GM18505 (cell line): Measurements from ENCODE around the gene RWDD2A.
A peak's percentile ranks its signal among the peaks of the same experiment; 100 is the strongest.

Source experiments
- ATAC-seq: cut with Tn5 transposase; IDR thresholded peaks from one replicate; pipeline ENCODE4 v1.9.1; 2021; ENCODE audit not compliant: unreplicated experiment
- POLR2A ChIP-seq: IDR thresholded peaks from 4 replicates; pipeline ENCODE4 v1.6.1; 2011; ENCODE audit warnings: borderline replicate concordance; ENCODE audit not compliant: insufficient read depth, insufficient read length; ENCODE audit errors: extremely low read depth

Gene RWDD2A

GRCh38 chr6:83192871-83193746, at the start of gene RWDD2A, which contains the start of gene PGM3:
RWDD2A (plus strand) TSS chr6:83193357; CDS start chr6:83194452, 1,095 bp downstream.
PGM3 (minus strand) TSS chr6:83193265; CDS start chr6:83191012, 2,253 bp downstream.
- peak; percentile 98 for ATAC-seq
- peak; percentile 88 for TF ChIP-seq POLR2A

GRCh38 chr6:83151114-83151513, 42.0 kb upstream of the RWDD2A start:
- ATAC-seq, result no peak
- no peak for TF ChIP-seq POLR2A

GRCh38 chr6:83152913-83153312, 40.2 kb upstream of the RWDD2A start:
- no peak for ATAC-seq

GRCh38 chr6:83153883-83154521, 39.2 kb upstream of the RWDD2A start:
- no peak for ATAC-seq
- no peak for TF ChIP-seq POLR2A

More at GRCh38 chr6:83152913-83153312, 40.2 kb upstream of the RWDD2A start:
- no peak for TF ChIP-seq POLR2A

- ATAC-seq, result no peak
- no peak for TF ChIP-seq POLR2A
Measured at GRCh38 chr6:83155794-83156193, 37.4 kb upstream of the RWDD2A start.

- TF ChIP-seq POLR2A, result no peak
- no peak for ATAC-seq
Measured at GRCh38 chr6:83160167-83160566, 33.0 kb upstream of the RWDD2A start.

GRCh38 chr6:83167726-83168278, 25.4 kb upstream of the RWDD2A start:
- no peak for ATAC-seq
- no peak for TF ChIP-seq POLR2A

- no peak for TF ChIP-seq POLR2A
- ATAC-seq, result no peak
Measured at GRCh38 chr6:83168556-83168955, 24.6 kb upstream of the RWDD2A start.

- no peak for ATAC-seq
- TF ChIP-seq POLR2A, result no peak
Measured at GRCh38 chr6:83169106-83169505, 24.1 kb upstream of the RWDD2A start.

GRCh38 chr6:83169511-83169910, 23.6 kb upstream of the RWDD2A start:
- no peak for ATAC-seq
- no peak for TF ChIP-seq POLR2A

GRCh38 chr6:83176246-83176645, 16.9 kb upstream of the RWDD2A start:
- ATAC-seq, result no peak
- no peak for TF ChIP-seq POLR2A

GRCh38 chr6:83180426-83180950, 12.7 kb upstream of the RWDD2A start:
- TF ChIP-seq POLR2A, result no peak
- ATAC-seq, result no peak

- ATAC-seq, result no peak
- no peak for TF ChIP-seq POLR2A
Measured at GRCh38 chr6:83182114-83182513, 11.0 kb upstream of the RWDD2A start.
